ENCODE data around the gene SLC25A45.
"Not testable (repeated sequence)": the region's sequence is repeated elsewhere in the genome, so short reads cannot be mapped to it uniquely, and the experiment has no call there.

SLC25A45 gene

DNA sequence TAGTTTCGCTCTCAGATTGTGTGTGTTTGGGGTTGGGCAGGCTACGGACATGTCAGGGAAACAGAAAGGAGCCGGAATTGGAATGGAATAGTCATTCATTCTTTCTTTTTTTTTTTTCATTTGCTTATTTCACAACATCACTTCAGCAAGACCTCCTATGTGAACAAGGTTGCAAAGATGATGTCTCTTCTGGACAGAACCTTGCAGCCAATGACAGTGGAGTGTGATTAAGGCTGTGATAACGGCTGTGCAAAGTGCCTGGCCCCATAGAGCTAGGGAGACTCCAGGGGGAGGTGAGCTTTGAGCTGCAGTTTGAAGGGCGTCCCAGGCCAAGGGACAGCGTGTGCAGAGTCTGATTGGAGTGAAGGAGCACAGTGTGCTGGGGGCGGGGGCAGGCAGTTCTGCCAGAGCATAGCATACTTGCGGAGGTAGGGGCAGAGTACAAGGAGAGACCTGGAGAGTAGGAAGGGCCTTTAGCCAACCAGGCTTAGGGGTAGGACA, 24.5 kb downstream of the SLC25A45 start:
- DNase-seq (ENCODE audit: low spot score) = no peak

- no peak for DNase-seq (ENCODE audit: low spot score)
These were observed 26.0 kb downstream of the SLC25A45 start for GRCh38 chr11:65356394-65356972.

DNA sequence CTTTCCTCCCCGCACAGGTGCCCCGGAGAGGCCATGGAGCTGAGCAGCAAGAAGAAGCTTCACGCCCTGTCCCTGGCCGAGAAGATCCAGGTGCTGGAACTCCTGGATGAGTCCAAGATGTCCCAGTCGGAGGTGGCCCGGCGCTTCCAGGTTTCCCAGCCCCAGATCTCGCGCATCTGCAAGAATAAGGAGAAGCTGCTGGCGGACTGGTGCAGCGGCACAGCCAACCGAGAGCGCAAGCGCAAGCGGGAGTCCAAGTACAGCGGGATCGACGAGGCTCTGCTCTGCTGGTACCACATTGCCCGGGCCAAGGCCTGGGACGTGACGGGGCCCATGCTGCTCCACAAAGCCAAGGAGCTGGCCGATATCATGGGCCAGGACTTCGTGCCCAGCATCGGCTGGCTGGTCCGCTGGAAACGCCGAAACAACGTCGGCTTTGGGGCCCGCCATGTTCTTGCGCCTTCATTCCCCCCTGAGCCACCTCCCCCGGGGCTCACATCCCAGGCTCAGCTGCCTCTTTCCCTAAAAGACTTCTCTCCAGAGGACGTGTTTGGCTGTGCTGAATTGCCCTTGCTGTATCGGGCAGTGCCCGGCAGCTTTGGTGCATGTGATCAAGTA, 26.6 kb downstream of the SLC25A45 start:
- DNase-seq (ENCODE audit: low spot score) = peak; percentile 44

DNA sequence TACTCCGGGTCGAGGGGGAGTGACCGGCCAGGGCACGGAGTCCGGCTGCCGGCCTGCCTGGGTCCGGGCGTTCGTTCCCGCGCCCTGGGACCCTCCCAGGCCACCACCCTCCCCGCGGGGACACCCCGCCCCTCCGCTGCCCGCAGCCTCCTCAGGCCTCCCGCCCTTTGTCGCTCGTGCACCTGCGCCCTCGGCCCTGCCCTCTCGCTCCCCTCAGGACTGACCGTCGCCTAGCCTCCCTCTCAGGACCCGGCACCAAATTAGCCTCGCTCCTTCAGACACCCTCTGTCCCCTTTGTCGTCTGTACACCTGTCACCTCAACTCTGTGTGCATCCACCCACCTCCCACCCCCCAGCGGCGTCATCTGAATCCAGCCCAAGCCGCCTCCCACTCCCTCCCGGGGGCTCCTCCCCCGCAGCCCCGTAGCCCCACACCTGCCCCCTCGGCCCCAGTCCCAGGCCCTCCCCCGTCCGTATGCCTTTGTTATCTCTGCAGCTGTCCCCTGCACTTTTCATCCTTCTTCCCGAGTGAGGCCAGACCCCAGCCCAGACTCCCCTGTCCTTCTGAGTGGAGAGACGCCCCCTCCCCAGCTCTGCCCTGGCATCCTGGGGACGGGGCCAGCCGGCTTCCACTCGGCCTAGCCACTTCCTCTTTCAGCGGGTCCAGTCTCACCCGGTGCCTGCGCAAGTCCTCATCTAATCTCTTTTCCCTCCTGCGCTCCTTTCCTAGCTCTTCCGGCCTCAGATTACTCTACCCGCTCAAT, 27.3 kb downstream of the SLC25A45 start:
- DNase-seq (ENCODE audit: low spot score) = no peak

- DNase-seq (ENCODE audit: low spot score) = peak; percentile 91
These were observed 28.0 kb downstream of the SLC25A45 start, which contains the start of gene TIGD3 for GRCh38 chr11:65354265-65355012. TSS of gene TIGD3 (plus strand) at chr11:65354751. CDS start at chr11:65355809, 1,058 bp downstream.

DNA sequence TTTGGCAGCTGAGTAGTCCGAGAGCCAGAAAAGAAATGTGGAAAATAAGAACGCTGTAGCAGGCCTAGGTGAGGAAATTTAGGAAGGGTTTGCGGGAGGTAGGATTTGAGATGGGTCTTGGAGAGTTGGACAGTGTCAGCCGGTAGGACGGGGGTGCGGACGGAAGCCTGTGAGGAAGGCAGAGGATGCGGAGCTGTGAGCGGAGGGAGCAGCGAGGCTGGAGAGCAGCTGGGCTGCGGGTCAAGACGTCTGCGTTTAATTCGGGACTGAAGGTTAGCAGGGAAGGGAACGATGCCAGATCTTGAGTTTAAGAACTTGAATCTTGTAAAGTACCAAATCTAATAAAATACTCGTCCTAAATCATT, 28.6 kb downstream of the SLC25A45 start:
- DNase-seq (ENCODE audit: low spot score) = no peak

- DNase-seq (ENCODE audit: low spot score) = no peak
These were observed 29.1 kb downstream of the SLC25A45 start for GRCh38 chr11:65353376-65353775.

- no peak for DNase-seq (ENCODE audit: low spot score)
These were observed 29.7 kb downstream of the SLC25A45 start for GRCh38 chr11:65352783-65353182.

GRCh38 chr11:65351511-65351910, 30.9 kb downstream of the SLC25A45 start:
- no peak for DNase-seq (ENCODE audit: low spot score)

DNA sequence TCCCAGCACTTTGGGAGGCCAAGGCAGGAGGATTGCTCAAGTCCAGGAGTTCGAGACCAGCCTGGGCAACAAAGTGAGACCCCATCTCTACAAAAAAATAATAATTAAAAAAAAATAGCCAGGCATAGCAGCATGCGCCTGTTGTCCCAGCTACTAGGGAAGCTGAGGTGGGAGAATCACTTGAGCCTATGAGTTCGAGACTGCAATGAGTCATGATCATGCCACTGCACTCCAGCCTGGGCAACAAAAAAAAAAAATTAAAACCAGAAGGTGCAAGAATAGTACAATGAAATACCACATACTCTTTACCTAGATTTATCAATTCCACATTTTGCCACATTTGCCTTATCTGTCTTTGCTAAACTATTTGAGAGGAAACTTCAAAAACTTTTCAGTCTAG, 40.6 kb downstream of the SLC25A45 start:
- no peak for DNase-seq (ENCODE audit: low spot score)

GRCh38 chr11:65340226-65340625, 42.2 kb downstream of the SLC25A45 start:
- DNase-seq (ENCODE audit: low spot score) = no peak

- DNase-seq (ENCODE audit: low spot score) = no peak
These were observed 43.8 kb downstream of the SLC25A45 start for GRCh38 chr11:65338676-65339075.

DNA sequence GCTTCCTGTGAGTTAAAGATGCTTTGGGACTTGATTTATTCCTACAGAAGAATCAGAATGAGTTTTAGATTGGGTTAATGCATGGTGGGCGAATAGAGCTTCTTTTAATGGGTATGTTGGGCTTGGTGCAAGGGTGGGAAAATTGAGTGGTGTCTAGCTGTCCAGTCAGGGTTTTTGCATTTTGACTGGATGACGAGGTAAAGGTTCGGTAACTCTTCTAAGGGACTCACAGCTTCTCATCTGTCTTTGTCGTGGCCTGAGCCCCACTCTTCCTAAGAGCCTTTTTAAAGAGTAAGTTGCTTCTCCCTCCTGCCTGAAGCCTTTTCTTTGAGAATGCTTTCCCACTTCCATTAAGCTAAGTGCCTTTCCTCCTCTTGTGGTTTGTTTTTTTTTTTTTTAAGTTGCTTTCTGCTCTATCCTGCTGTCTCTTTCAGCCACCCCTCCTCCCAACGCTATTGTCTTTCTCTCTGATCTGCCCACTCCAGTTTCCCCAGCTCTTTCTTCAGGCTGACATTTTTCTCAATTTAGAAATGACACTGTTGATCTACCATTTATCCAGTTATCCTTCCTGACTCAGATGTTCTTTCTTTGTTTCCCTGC, 47.6 kb downstream of the SLC25A45 start:
- no peak for DNase-seq (ENCODE audit: low spot score)

DNA sequence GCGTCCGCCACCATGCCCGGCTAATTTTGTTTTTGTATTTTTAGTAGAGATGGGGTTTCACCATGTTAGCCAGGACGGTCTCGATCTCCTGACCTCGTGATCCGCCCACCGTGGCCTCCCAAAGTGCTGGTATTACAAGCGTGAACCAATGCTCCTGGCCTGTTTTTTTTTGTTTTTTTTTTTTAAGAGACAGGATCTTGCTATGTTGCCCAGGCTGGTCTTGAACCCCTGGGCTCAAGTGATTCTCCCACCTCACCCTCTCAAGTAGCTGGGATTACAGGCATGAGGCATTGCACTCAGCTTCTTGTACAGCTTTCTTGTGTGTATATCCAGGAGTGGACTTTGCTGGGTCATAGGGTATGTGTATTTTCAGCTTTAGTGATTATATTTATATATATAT, 49.9 kb downstream of the SLC25A45 start:
- DNase-seq (ENCODE audit: low spot score) = not testable (repeated sequence)

- DNase-seq (ENCODE audit: low spot score) = no peak
These were observed 51.9 kb downstream of the SLC25A45 start for GRCh38 chr11:65330544-65330943.

- DNase-seq (ENCODE audit: low spot score) = peak; percentile 88
These were observed 52.5 kb downstream of the SLC25A45 start for GRCh38 chr11:65329944-65330403.

- no peak for DNase-seq (ENCODE audit: low spot score)
These were observed 53.0 kb downstream of the SLC25A45 start for GRCh38 chr11:65329478-65329877.

GRCh38 chr11:65327021-65327420, 55.4 kb downstream of the SLC25A45 start:
- DNase-seq (ENCODE audit: low spot score) = no peak

- DNase-seq (ENCODE audit: low spot score) = no peak
These were observed 57.0 kb downstream of the SLC25A45 start for GRCh38 chr11:65325435-65325834.

All from kidney tubule cell (primary cell).